NT2/D1 (cell line): ENCODE measurements around the gene CDC6.

Experiments
- SUZ12 ChIP-seq: IDR thresholded peaks from 2 replicates; pipeline ENCODE4 v1.6.1; 2011; ENCODE audit not compliant: insufficient read length, insufficient read depth; ENCODE audit errors: extremely low read depth
- YY1 ChIP-seq: IDR thresholded peaks from 2 replicates; pipeline ENCODE4 v1.6.1; 2011; ENCODE audit not compliant: insufficient read length, insufficient read depth
- ZNF274 ChIP-seq: IDR thresholded peaks from 2 replicates; pipeline ENCODE4 v1.6.1; 2011; ENCODE audit warnings: mild to moderate bottlenecking, low read depth, low read length

DNA sequence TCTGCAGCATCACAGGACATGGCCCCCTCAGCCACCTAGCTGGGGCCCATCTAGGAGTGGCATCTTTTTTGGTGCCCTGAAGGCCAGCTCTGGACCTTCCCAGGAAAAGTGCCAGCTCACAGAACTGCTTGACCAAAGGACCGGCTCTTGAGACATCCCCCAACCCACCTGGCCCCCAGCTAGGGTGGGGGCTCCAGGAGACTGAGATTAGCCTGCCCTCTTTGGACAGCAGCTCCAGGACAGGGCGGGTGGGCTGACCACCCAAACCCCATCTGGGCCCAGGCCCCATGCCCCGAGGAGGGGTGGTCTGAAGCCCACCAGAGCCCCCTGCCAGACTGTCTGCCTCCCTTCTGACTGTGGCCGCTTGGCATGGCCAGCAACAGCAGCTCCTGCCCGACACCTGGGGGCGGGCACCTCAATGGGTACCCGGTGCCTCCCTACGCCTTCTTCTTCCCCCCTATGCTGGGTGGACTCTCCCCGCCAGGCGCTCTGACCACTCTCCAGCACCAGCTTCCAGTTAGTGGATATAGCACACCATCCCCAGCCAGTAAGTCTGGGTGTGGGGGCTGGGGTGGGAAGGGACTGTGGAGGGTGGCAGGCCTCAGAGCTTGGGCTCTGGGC, 43.3 kb downstream of the CDC6 start:
- no peak for TF ChIP-seq YY1
- TF ChIP-seq ZNF274: no peak
- TF ChIP-seq SUZ12: no peak
